HCT116 (cell line): ENCODE measurements around the gene PASD1. TPM values are rescaled to one million over a fixed set of nuclear protein-coding genes. Genes with fewer than 3 reads are reported as not detected.

Experiments used
- ATAC-seq: fragments of 200-7000 bp; cut with Tn5 transposase; 2 replicates; pipeline ENCODE4 v1.9.1; 2020; ENCODE audit warnings: mild to moderate bottlenecking, moderate library complexity
- BruUV-seq: library from RNA; stranded (reverse); fragments of 400-500 nt; replicated peaks from 2 replicates; lab custom pipeline; 2021; lab: Mats Ljungman, UMichigan
- CTCF ChIA-PET: fragments of 300-600 bp; sonication (Branson Sonifier 250); formaldehyde crosslinking; loops from one replicate; lab custom pipeline; 2021; ENCODE audit warnings: antibody characterized with exemption; lab: Charles Lee
- POLR2A ChIA-PET: fragments of 300-600, 350-600 bp; sonication (Branson Sonifier 250); formaldehyde crosslinking; loops from one replicate; lab custom pipeline; 2021; ENCODE audit warnings: antibody characterized with exemption; lab: Charles Lee
- RAD21 ChIA-PET, 2 experiments: fragments of 300-600 bp; sonication (Branson Sonifier 250); formaldehyde crosslinking; loops; one replicate each; lab custom pipeline; 2023; ENCODE audit warnings: low total read pairs in 2 of 2; ENCODE audit not compliant: uncharacterized antibody in 2 of 2, unreplicated experiment in 2 of 2, low non-redundant PET in 1 of 2; lab: Charles Lee
- DNase-seq: peaks from one replicate; pipeline ENCODE4 v3.0.0-alpha.2; 2010; ENCODE audit warnings: low read depth, low spot score
- H2AFZ ChIP-seq: fragments of 200-600 bp; shearing (Covaris generic), sonication (generic); 2 replicates; pipeline ENCODE4 v1.6.1; 2017; ENCODE audit warnings: low read depth, mixed run types, mixed read lengths, antibody characterized with exemption, low read length; ENCODE audit not compliant: poor library complexity, severe bottlenecking
- H3K27ac ChIP-seq: 2 replicates; pipeline ENCODE4 v1.5.1; 2012; ENCODE audit warnings: low read depth, low read length
- H3K27me3 ChIP-seq: fragments of 200-600 bp; sonication (generic); 2 replicates; pipeline ENCODE4 v1.6.1; 2016; ENCODE audit warnings: mixed run types, low read length, mixed read lengths; ENCODE audit not compliant: insufficient read depth
- H3K36me3 ChIP-seq, 2 experiments: fragments of 200-500 bp in 1 of 2; fragments of 200-600 bp in 1 of 2; sonication (Bioruptor generic) in 1 of 2; sonication (generic) in 1 of 2; 2 replicates each; pipeline versions ENCODE4 v1.5.1 to v1.6.1; 2014 to 2016; ENCODE audit warnings: low read length in 2 of 2, inconsistent platforms in 1 of 2, mixed read lengths in 1 of 2, mixed run types in 1 of 2; ENCODE audit not compliant: insufficient read depth in 2 of 2, control insufficient read depth in 1 of 2
- H3K4me1 ChIP-seq, 2 experiments: fragments of 200-600 bp in 1 of 2; sonication (generic) in 1 of 2; 2 replicates each; pipeline versions ENCODE4 v1.5.1 to v1.6.1; 2012 to 2017; ENCODE audit warnings: low read length in 2 of 2, inconsistent platforms in 1 of 2, mild to moderate bottlenecking in 1 of 2, mixed read lengths in 1 of 2, mixed run types in 1 of 2, moderate library complexity in 1 of 2; ENCODE audit not compliant: insufficient read depth in 2 of 2, control insufficient read depth in 1 of 2
- H3K4me2 ChIP-seq: fragments of 200-600 bp; sonication (generic); 2 replicates; pipeline ENCODE4 v1.6.1; 2017; ENCODE audit warnings: mixed run types, low read length, mixed read lengths
- H3K4me3 ChIP-seq, 2 experiments: fragments of 200-600 bp in 1 of 2; sonication (generic) in 1 of 2; replicated peaks in 1 of 2; 2 replicates each; pipeline ENCODE4 v1.5.1; 2011 to 2016; ENCODE audit warnings: low read length in 2 of 2, control low read depth in 1 of 2, low read depth in 1 of 2, mild to moderate bottlenecking in 1 of 2, mixed read lengths in 1 of 2, mixed run types in 1 of 2
- H3K79me2 ChIP-seq: fragments of 200-600 bp; sonication (generic); 2 replicates; pipeline ENCODE4 v1.6.1; 2017; ENCODE audit warnings: mild to moderate bottlenecking, mixed run types, low read length, moderate library complexity, mixed read lengths; ENCODE audit not compliant: insufficient read depth
- H3K9ac ChIP-seq: fragments of 200-600 bp; sonication (generic); 2 replicates; pipeline ENCODE4 v1.6.1; 2016; ENCODE audit warnings: low read length, mixed read lengths
- H3K9me2 ChIP-seq: fragments of 200-600 bp; sonication (generic), shearing (Covaris generic); 2 replicates; pipeline ENCODE4 v1.6.1; 2017; ENCODE audit warnings: mixed run types, mild to moderate bottlenecking, moderate library complexity; ENCODE audit not compliant: insufficient read depth
- H3K9me3 ChIP-seq, 2 experiments: fragments of 200-500 bp in 1 of 2; fragments of 200-600 bp in 1 of 2; sonication (Bioruptor generic) in 1 of 2; sonication (generic) in 1 of 2; 2 replicates each; pipeline ENCODE4 v1.6.1; 2014 to 2017; ENCODE audit warnings: low read length in 2 of 2, mixed read lengths in 2 of 2, inconsistent platforms in 1 of 2, low read depth in 1 of 2, mild to moderate bottlenecking in 1 of 2, mixed run types in 1 of 2, moderate library complexity in 1 of 2; ENCODE audit not compliant: control insufficient read depth in 1 of 2, insufficient read depth in 1 of 2
- H4K20me1 ChIP-seq: fragments of 200-600 bp; sonication (generic), shearing (Covaris generic); 2 replicates; pipeline ENCODE4 v1.6.1; 2017; ENCODE audit warnings: mixed run types, mild to moderate bottlenecking, moderate library complexity; ENCODE audit not compliant: insufficient read depth
- CBX3 ChIP-seq: IDR thresholded peaks from 2 replicates; pipeline ENCODE4 v1.6.1; 2012; ENCODE audit warnings: low read depth
- EGR1 ChIP-seq: IDR thresholded peaks from 2 replicates; pipeline ENCODE4 v1.6.1; 2012; ENCODE audit warnings: low read depth
- ELF1 ChIP-seq: IDR thresholded peaks from 2 replicates; pipeline ENCODE4 v1.6.1; 2012; ENCODE audit warnings: low read depth, borderline replicate concordance
- EZH2 ChIP-seq: fragments of 200-600 bp; sonication (generic); IDR thresholded peaks from 2 replicates; pipeline ENCODE4 v1.6.1; 2017; ENCODE audit warnings: antibody characterized with exemption, mixed run types
- EZH2phosphoT487 ChIP-seq: fragments of 200-600 bp; IDR thresholded peaks from 2 replicates; pipeline ENCODE4 v1.6.1; 2018; ENCODE audit warnings: antibody characterized with exemption, borderline replicate concordance
- FOSL1 ChIP-seq: IDR thresholded peaks from 2 replicates; pipeline ENCODE4 v1.6.1; 2012; ENCODE audit warnings: low read depth
- JUND ChIP-seq: IDR thresholded peaks from 2 replicates; pipeline ENCODE4 v1.6.1; 2012
- MAX ChIP-seq: IDR thresholded peaks from 2 replicates; pipeline ENCODE4 v1.6.1; 2012
- POLR2A ChIP-seq: IDR thresholded peaks from 2 replicates; pipeline ENCODE4 v1.7.0; 2011; ENCODE audit warnings: borderline replicate concordance; ENCODE audit not compliant: insufficient read depth, insufficient read length; ENCODE audit errors: extremely low read depth
- POLR2AphosphoS5 ChIP-seq: IDR thresholded peaks from 2 replicates; pipeline ENCODE4 v1.6.1; 2011; ENCODE audit warnings: mild to moderate bottlenecking, low read depth, low read length, moderate library complexity
- RAD21 ChIP-seq: IDR thresholded peaks from 2 replicates; pipeline ENCODE4 v1.6.1; 2012; ENCODE audit warnings: low read depth, mild to moderate bottlenecking
- SIN3A ChIP-seq: IDR thresholded peaks from 2 replicates; pipeline ENCODE4 v1.6.1; 2012; ENCODE audit warnings: low read depth
- SP1 ChIP-seq: IDR thresholded peaks from 2 replicates; pipeline ENCODE4 v1.6.1; 2012; ENCODE audit warnings: low read depth
- SRF ChIP-seq: IDR thresholded peaks from 2 replicates; pipeline ENCODE4 v1.6.1; 2012; ENCODE audit warnings: low read depth
- TCF7L2 ChIP-seq: IDR thresholded peaks from 2 replicates; pipeline ENCODE4 v1.7.0; 2011; ENCODE audit warnings: borderline replicate concordance, inconsistent platforms; ENCODE audit not compliant: insufficient read depth, insufficient read length; ENCODE audit errors: extremely low read depth
- YY1 ChIP-seq: IDR thresholded peaks from 2 replicates; pipeline ENCODE4 v1.6.1; 2011; ENCODE audit warnings: low read length, low read depth, moderate library complexity, mild to moderate bottlenecking; ENCODE audit not compliant: insufficient replicate concordance; ENCODE audit errors: extremely low read depth
- ZFX ChIP-seq: fragments of 450-650 bp; IDR thresholded peaks from 2 replicates; pipeline ENCODE4 v1.6.1; 2017
- ZNF274 ChIP-seq: fragments of 200-500 bp; sonication (Bioruptor generic); IDR thresholded peaks from 2 replicates; pipeline ENCODE4 v1.6.1; 2014; ENCODE audit warnings: mild to moderate bottlenecking, low read depth, low read length, inconsistent platforms
- intact Hi-C: fragments of 100-400 bp; cut with micrococcal nuclease; formaldehyde crosslinking; loops from 2 replicates; pipeline ENCODE4 v1.10.0; 2022
- total RNA-seq: library from RNA; stranded (reverse); gene quantifications from one replicate; pipeline ENCODE4 v1.2.1, GENCODE V29; 2021; ENCODE audit not compliant: unreplicated experiment
- TF ChIP-seq, protein P1 (sequence below), 3 experiments: fragments of 200-600 bp in 1 of 3; sonication (generic) in 1 of 3; IDR thresholded peaks in 2 of 3; conservative IDR thresholded peaks in 1 of 3; 2 replicates each; pipeline ENCODE4 v1.5.1; 2012 to 2017; ENCODE audit warnings: low read depth in 2 of 3, low read length in 2 of 3, antibody characterized with exemption in 1 of 3, borderline replicate concordance in 1 of 3, control low read depth in 1 of 3, mild to moderate bottlenecking in 1 of 3, mixed read lengths in 1 of 3, mixed run types in 1 of 3, moderate library complexity in 1 of 3; ENCODE audit not compliant: insufficient read depth in 1 of 3
- TF ChIP-seq, protein P2 (sequence below): IDR thresholded peaks from 2 replicates; pipeline ENCODE4 v1.6.1; 2012; ENCODE audit warnings: low read depth

PASD1 gene
- total RNA-seq, 1 experiment from 2014 or later = not detected

DNA sequence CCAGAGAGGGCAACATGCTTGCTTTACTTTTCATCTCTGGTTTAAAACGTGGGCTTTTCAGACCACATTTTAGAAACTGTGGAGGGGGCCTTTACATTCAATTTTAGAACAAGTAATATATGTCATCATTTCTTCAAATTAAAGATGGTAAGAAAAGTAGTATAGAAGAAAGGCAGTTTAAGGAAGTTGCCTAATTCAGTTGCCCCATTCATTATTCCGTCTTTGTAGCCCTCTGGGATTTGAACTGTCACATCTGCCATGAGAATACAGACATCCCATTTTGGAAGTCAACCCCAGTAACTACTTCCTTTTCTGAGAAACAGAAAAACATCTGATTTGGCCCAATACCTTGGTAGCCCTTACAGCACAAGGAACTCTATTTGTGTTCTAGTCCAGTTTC, 61.2 kb downstream of the PASD1 start (continued):
- TF ChIP-seq CBX3 (no peak), ELF1 (no peak), SRF (no peak)
- TF ChIP-seq, protein P1, sequence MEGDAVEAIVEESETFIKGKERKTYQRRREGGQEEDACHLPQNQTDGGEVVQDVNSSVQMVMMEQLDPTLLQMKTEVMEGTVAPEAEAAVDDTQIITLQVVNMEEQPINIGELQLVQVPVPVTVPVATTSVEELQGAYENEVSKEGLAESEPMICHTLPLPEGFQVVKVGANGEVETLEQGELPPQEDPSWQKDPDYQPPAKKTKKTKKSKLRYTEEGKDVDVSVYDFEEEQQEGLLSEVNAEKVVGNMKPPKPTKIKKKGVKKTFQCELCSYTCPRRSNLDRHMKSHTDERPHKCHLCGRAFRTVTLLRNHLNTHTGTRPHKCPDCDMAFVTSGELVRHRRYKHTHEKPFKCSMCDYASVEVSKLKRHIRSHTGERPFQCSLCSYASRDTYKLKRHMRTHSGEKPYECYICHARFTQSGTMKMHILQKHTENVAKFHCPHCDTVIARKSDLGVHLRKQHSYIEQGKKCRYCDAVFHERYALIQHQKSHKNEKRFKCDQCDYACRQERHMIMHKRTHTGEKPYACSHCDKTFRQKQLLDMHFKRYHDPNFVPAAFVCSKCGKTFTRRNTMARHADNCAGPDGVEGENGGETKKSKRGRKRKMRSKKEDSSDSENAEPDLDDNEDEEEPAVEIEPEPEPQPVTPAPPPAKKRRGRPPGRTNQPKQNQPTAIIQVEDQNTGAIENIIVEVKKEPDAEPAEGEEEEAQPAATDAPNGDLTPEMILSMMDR (IDR thresholded peaks at IDR 0.05 in 2 of 3, conservative IDR thresholded peaks at IDR 0.05 in 1 of 3; ENCODE audit: borderline replicate concordance in 1 of 3, insufficient read depth in 1 of 3, low read depth in 2 of 3, low read length in 2 of 3) = no peak

DNA sequence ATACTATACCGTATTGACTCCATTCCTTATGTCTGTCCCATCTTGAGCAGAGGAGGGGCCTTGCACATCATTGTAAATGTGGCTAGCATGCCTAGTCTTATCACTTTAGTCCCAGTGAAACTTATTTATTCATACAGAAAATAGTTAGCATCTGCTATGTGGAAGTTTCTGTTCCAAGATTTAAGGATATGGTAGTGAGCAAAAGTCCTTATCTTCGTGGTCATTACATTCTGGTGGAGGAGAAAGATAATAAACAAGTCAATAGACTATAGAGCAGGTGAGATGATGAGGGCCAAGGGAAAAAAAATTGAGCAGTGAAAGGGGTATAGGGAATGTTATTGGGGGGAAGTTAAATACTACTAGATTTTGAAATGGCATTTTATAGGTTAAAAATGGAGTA, 68.3 kb downstream of the PASD1 start:
- Histone ChIP-seq H3K4me3 (no peak overlapping the region), H2AFZ (no peak overlapping the region), H3K4me2 (no peak overlapping the region), H4K20me1 (no peaks in the 10 kb centered on the region), H3K27ac (no peak overlapping the region), H3K9me3 (no peaks in the 10 kb centered on the region), H3K36me3 (no peaks in the 10 kb centered on the region), H3K9ac (no peak overlapping the region), H3K4me1 (no peaks in the 10 kb centered on the region), H3K27me3 (no peaks in the 10 kb centered on the region), H3K9me2 (no peaks in the 10 kb centered on the region), H3K79me2 (no peaks in the 10 kb centered on the region)
- intact Hi-C loops = no loop called here
- ATAC-seq = no peak
- RAD21 ChIA-PET = no interaction called here
- BruUV-seq = no TSS peak
- CTCF ChIA-PET = no interaction called here
- POLR2A ChIA-PET = no interaction called here
- DNase-seq = no peak
- no peak for TF ChIP-seq JUND
- no peak for TF ChIP-seq RAD21
- TF ChIP-seq SRF = no peak
- no peak for TF ChIP-seq EZH2phosphoT487
- no peak for TF ChIP-seq TCF7L2
- no peak for TF ChIP-seq ZFX
- no peak for TF ChIP-seq ZNF274
- no peak for TF ChIP-seq POLR2A
- TF ChIP-seq SIN3A = no peak
- TF ChIP-seq, protein P2, sequence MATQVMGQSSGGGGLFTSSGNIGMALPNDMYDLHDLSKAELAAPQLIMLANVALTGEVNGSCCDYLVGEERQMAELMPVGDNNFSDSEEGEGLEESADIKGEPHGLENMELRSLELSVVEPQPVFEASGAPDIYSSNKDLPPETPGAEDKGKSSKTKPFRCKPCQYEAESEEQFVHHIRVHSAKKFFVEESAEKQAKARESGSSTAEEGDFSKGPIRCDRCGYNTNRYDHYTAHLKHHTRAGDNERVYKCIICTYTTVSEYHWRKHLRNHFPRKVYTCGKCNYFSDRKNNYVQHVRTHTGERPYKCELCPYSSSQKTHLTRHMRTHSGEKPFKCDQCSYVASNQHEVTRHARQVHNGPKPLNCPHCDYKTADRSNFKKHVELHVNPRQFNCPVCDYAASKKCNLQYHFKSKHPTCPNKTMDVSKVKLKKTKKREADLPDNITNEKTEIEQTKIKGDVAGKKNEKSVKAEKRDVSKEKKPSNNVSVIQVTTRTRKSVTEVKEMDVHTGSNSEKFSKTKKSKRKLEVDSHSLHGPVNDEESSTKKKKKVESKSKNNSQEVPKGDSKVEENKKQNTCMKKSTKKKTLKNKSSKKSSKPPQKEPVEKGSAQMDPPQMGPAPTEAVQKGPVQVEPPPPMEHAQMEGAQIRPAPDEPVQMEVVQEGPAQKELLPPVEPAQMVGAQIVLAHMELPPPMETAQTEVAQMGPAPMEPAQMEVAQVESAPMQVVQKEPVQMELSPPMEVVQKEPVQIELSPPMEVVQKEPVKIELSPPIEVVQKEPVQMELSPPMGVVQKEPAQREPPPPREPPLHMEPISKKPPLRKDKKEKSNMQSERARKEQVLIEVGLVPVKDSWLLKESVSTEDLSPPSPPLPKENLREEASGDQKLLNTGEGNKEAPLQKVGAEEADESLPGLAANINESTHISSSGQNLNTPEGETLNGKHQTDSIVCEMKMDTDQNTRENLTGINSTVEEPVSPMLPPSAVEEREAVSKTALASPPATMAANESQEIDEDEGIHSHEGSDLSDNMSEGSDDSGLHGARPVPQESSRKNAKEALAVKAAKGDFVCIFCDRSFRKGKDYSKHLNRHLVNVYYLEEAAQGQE = no peak
- no peak for TF ChIP-seq EZH2
- TF ChIP-seq, protein P1 (IDR thresholded peaks at IDR 0.05 in 2 of 3, conservative IDR thresholded peaks at IDR 0.05 in 1 of 3; ENCODE audit: borderline replicate concordance in 1 of 3, insufficient read depth in 1 of 3, low read depth in 2 of 3, low read length in 2 of 3) = no peak
- TF ChIP-seq EGR1 = no peak
- no peak for TF ChIP-seq YY1
- no peak for TF ChIP-seq POLR2AphosphoS5
- TF ChIP-seq FOSL1 = no peak
- no peak for TF ChIP-seq MAX
- no peak for TF ChIP-seq SP1
